HG03378 (cell line): ENCODE results near the gene IL34.
"Not testable (repeated sequence)": the region's sequence is repeated elsewhere in the genome, so short reads cannot be mapped to it uniquely, and the experiment has no call there.

ENCODE experiments used
- ATAC-seq: cut with Tn5 transposase; IDR thresholded peaks from one replicate; pipeline ENCODE4 v1.9.1; 2021; ENCODE audit warnings: mild to moderate bottlenecking, moderate library complexity; ENCODE audit not compliant: unreplicated experiment

IL34 gene

GRCh38 chr16:70656712-70657263, 10.4 kb downstream of the IL34 start:
- ATAC-seq: no peak

DNA sequence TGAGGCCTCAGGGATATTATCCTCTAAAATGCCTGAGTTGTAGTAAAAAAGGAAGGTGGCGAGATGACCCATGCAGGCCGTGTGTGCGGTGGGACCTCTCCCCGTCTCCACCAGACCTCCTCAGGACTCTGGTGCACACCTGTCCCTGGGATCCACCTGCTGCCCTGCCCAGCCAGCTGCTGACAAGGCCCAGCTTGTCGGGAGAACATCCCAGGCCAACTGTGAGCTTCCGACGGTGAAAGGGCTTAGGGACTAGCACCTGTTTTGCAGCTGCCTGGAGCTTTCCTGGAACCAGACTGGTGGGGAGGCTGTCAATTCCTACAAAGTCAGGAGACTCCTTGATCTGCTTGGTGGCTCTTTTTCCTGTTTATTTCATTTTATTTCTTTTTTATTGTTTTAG, 11.6 kb downstream of the IL34 start:
- ATAC-seq: no peak

- ATAC-seq: no peak
These were observed 12.6 kb downstream of the IL34 start for GRCh38 chr16:70658921-70659320.

GRCh38 chr16:70659546-70659945, 13.2 kb downstream of the IL34 start:
- ATAC-seq: no peak

GRCh38 chr16:70659953-70660671, 13.8 kb downstream of the IL34 start:
- no peak for ATAC-seq

DNA sequence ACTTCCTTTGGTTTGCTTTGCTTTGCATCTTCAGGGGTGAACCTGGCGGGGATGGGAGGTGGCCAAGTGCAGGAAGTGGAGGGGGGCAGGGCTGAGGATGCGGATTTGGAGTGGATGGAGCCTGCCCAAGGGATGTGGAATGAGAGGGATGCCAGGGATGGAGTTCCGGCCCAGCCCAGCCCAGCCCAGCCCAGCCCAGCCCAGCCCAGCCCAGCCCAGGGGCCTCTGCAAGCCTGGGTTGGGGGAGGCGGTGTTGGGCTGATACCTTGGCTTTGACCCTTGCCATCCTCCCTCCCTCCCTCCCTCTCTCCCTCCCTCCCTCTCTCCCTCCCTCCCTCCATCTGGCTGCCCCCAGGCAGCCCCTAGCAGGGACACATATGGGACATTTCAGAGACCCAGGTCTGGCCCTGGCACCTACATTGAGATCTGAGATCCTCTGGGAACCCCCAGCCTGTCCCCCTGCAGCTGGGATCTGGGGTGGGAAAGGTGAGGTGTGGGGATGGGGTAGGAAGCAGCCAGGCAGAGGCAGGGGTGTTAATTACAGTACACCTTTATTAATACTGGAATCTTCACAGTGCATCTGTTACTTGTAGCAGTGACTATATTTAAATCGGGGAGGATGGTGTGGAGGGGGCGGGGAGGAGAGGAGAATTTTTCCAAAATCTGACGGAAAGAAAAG, 14.5 kb downstream of the IL34 start:
- ATAC-seq: no peak

DNA sequence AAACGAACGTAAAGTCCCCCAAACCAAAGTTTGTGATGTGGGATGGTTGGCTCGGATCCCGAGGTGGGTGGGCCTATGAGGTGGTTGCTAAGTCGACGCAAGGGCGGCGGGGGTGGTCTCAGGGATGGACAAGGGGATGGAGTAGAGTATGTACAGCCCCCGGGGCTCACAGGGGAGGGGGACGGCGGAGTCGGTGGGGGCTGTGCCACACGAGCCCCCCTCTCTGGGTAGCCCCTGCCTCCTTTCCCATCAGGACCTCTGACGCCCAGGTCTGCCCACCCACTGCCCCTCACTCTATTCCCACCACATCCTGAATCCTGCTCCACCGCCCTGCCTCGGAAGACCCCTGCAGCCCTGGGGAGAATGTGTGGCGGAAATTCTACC, 15.2 kb downstream of the IL34 start:
- no peak for ATAC-seq

GRCh38 chr16:70661918-70662641, 15.7 kb downstream of the IL34 start:
- ATAC-seq: no peak

DNA sequence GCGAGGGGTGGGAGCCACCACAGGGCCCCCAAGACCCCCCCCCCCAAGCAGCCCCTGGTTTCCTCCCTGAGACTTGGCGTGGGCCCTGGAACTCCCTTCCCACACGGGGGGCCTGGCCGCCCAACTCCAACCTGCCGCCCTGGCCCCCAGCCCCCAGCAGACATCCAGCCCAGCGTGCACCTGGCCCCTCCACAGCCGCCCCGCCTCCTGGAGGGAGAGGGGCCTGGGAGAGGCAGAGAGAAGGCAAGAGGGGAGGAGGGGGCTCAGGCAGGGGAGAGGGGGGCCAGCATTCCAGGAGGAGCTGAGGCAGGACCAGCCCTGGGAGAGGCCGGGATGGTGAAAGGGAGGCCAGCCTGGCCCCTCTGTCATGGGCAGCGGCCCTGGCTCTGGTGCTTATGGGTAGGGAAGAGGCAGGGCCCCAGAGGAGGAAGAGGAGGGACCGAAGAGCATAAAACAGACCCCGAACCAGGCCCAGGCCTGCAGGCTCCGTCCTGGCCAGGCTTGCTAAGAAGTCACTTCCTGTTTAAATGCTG, 16.7 kb downstream of the IL34 start:
- ATAC-seq: no peak

DNA sequence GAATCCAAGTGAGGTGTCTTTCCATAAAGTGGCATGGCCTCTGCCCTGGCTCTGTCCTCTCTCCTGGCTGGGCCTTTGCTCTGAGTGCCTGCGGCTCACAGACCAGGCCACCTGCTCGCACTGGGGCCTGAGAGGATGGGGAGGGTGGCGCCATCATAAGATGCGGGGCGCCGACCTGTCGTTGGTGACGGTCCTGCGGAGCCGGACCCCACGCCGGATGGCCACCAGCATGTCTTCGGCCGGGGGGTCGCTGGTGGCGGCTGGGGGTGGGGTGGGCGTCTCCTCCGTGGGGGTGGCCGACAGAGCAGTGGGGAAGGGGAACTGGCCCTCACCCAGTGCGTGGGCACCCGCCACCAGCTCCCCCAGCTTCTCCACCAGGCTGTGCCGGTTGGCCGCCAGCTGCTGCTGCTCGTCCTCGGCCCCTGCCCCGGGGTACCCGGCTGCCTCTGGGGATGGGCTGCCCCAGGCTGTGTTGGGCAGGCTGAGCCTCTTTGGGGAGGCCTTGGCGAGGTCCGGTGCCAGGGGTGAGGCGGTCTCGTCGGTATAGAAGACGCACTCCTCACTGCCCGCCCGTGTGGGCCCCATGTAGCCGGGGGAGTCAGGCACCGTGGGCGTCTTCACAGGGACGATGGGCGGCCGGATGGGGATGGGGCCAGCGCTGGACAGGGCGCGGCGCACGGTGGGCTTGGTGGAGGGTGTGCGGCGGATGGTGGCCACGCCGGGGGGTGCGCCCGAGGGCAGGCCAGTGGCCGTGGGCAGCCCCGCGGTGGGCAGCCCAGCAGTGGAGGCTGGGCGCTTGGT, 17.4 kb downstream of the IL34 start:
- ATAC-seq: no peak

DNA sequence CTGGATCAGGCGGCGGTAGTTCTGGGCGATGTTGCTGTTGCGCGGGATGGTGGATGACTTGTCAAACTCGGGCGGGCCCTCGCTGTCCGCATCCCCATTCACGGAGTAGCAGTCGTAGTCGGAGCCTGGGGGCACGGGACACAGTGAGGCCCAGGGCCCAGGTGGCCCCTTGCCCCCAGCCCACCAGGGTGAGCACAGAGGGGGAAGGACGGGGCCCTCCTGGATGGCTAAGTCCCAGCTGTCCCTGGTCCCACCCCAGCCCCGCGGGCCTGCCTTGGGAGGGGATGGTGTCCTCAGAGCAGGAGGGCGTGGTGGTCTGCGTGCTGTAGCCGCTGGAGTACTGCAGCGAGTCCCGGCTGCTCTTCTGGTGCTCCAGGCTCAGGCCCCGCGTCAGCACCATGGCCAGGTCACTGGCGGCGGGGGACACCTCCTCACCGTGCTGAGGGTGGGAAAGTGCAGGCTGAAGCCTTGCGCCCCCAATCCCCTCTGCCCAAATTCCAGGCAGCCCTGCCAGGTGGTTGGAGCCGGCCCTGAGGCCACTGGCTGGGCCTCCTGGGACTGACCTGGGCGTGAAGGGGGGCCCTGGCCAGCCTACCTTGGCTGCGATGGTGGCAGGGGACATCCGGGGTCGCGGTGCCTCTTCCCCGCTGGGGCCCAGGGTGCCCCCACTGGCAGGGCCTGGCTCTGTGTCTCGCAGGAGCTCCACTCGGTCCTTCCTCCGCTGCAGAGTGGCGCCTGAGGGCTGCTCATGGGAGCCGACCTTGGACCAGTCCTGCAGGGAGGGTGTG, 18.2 kb downstream of the IL34 start:
- no peak for ATAC-seq

DNA sequence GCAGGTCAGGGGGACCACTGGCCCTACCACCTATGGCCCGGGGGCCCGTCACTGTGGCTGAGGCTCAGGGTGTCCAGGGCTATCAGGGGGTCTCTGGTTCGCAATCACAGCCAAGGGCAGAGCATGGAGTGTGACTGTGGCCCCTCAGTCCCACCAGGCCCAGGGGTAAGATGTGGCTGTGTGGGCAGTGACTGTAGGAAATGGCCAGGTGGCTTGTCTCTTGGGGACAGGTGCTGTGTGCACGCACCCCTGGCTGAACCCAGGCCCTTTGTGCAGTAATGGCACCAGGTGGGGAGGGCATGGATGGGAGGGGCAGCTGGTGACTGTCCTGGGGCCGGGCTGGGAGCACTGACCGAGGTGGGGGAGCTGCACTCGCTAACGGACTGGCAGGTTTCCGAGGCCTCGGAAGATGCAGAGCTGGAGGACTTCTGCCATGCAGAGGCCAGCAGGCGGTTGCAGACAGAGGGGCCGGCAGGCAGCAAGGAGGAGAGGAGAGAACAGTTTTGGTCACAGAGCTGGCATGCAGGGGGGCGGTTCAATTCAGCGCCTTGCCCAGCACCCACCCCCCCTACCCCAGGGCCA, 18.8 kb downstream of the IL34 start:
- ATAC-seq: no peak

- no peak for ATAC-seq
These were observed 19.7 kb downstream of the IL34 start for GRCh38 chr16:70665806-70666735.

DNA sequence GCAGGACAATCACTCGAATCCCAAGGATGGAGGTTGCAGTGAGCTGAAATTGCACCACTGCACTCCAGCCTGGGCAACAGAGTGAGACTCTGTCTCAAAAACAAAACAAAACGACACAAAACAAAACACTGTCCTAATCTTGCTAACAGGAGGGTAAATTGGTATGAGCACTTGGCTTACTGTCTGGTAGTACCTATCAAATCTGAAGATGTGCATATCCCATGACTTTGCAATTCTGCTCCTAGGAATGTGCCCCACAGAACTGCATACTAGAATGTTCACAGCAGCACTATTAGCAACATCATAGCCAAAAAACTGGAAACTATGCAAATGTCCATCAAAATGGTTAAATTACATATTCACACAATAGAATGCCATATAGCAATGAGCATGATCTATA, 23.8 kb downstream of the IL34 start:
- ATAC-seq: no peak

GRCh38 chr16:70670938-70671337, 24.6 kb downstream of the IL34 start:
- ATAC-seq: not testable (repeated sequence)

- ATAC-seq: no peak
These were observed 28.1 kb downstream of the IL34 start for GRCh38 chr16:70674221-70675014.

DNA sequence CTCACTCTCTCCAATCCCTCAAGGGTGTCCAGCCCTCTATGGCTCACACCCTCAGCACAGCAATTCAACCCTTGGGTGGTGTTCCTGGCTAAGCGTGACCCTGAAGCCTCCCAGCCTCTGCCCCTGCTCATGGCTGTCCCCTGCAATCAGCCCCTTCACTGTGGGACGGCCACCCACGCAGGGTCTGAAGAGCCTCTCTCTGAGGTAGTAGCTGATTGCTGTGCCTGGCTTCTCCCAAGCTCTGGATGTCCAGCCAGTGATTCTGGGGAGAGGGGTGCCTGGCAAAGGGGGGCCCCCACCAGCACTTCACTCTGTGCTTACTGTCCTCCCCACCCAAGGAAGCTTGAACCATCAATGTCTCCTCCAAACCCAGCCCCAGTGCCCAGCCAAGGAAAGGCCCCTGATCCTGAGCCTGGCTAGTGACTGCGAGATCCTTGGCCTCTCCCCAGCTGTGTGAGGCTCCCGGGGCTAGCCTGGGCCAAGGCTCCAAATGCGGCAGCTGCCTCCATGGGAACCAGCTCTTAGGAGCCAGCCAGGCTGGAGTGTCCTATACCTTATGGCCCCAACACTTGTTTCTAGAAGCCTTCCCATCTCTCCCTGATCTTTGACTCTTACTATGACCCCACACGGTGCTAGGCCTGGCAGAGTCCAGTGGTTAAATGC, 29.6 kb downstream of the IL34 start:
- ATAC-seq: no peak
